ENCODE results near the gene UROC1.

Gene UROC1

DNA sequence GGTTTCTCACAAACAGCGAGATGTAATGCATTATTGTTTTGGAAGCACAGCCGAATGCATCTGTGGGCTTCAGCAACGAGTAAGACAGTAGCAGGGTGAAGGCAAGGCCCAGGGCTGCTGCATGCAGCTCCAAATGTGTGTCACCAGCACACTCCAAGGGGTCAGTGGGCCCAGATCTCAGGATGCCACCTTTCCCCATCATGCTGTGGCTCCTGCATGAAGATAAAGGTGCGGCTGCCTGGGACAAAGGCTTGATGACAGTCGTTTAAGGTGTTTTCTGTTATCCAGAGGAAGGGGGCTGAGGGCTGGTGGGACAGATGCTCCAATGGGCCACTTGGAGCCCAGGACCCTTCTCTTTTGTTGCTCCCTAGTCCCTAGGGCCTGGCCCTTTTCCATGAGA, 28.0 kb upstream of the UROC1 start:
- TF ChIP-seq EZH2phosphoT487 (IDR thresholded peaks at IDR 0.05; ENCODE audit: borderline replicate concordance), result no peak
- TF ChIP-seq, protein P1, sequence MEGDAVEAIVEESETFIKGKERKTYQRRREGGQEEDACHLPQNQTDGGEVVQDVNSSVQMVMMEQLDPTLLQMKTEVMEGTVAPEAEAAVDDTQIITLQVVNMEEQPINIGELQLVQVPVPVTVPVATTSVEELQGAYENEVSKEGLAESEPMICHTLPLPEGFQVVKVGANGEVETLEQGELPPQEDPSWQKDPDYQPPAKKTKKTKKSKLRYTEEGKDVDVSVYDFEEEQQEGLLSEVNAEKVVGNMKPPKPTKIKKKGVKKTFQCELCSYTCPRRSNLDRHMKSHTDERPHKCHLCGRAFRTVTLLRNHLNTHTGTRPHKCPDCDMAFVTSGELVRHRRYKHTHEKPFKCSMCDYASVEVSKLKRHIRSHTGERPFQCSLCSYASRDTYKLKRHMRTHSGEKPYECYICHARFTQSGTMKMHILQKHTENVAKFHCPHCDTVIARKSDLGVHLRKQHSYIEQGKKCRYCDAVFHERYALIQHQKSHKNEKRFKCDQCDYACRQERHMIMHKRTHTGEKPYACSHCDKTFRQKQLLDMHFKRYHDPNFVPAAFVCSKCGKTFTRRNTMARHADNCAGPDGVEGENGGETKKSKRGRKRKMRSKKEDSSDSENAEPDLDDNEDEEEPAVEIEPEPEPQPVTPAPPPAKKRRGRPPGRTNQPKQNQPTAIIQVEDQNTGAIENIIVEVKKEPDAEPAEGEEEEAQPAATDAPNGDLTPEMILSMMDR (conservative IDR thresholded peaks at IDR 0.05; ENCODE audit: low read length), result no peak
- no peak overlapping the region; the same call in 1 of the 2 replicates for H2AFZ ChIP-seq (ENCODE audit: low read length)
- no peaks in the 10 kb centered on the region for H3K79me2 ChIP-seq (ENCODE audit: insufficient read depth, low read length)
- peak overlapping the region; percentile 12 for H3K9ac ChIP-seq (ENCODE audit: low read depth, low read length, poor library complexity, severe bottlenecking)
- H3K4me1 ChIP-seq (ENCODE audit: insufficient read depth, low read length, poor library complexity, severe bottlenecking), result peaks cover 61% of the 10 kb centered on the region
- H3K4me2 ChIP-seq (ENCODE audit: low read depth, low read length, poor library complexity, severe bottlenecking), result no peak overlapping the region
- no peaks in the 10 kb centered on the region for H3K27me3 ChIP-seq (ENCODE audit: insufficient read depth, low read length, poor library complexity, severe bottlenecking)
- H3K4me3 ChIP-seq (ENCODE audit: low read length, poor library complexity, severe bottlenecking), result no peak overlapping the region
- no peaks in the 10 kb centered on the region for H3K36me3 ChIP-seq (ENCODE audit: insufficient read depth, low read length)
- H3K9me3 ChIP-seq (ENCODE audit: insufficient read depth, low read depth, low read length), result no peaks in the 10 kb centered on the region
- H3K9me2 ChIP-seq (replicated peaks; ENCODE audit: low read depth, low read length), result no peaks in the 10 kb centered on the region
- H3F3A ChIP-seq (ENCODE audit: low read depth), result no peaks in the 10 kb centered on the region
- no peaks in the 10 kb centered on the region for H4K20me1 ChIP-seq (ENCODE audit: insufficient read depth, low read length, poor library complexity, severe bottlenecking)

DNA sequence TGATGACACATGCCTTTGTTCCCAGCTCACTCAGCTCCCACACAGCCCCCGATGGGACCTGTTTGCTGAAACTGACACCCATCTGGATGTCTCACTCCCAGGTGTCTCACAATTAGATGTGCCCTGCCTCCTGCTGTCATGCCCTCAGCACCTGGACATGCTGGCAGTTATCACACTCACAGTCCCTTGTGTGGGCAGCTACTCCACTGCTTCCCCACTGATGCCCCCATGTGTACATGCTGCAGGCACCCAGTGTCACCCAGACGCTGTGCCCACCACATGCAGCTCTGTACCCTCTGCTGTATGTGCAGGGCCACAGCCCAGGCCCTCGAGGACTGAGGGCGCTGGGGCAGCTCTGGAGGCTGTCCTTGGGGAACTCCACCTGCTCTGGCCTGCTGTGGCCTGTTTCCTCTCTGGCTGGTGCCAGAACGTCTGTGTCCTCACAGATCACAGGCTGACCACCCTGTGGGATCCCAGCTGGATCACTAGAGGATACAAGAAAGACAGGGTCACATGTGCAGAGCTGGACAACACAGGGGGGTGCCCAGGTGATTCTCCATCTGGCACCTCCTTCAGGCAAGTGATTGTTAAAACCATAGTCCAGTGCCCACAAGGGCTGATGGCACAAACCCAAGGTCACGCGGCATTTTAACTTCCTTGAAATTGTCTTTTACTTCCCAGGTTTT, 27.2 kb upstream of the UROC1 start:
- no peaks in the 10 kb centered on the region for H3F3A ChIP-seq (ENCODE audit: low read depth)
- no peaks in the 10 kb centered on the region for H3K27me3 ChIP-seq (ENCODE audit: insufficient read depth, low read length, poor library complexity, severe bottlenecking)
- no peaks in the 10 kb centered on the region for H4K20me1 ChIP-seq (ENCODE audit: insufficient read depth, low read length, poor library complexity, severe bottlenecking)
- H3K9me2 ChIP-seq (replicated peaks; ENCODE audit: low read depth, low read length), result no peaks in the 10 kb centered on the region
- H3K4me3 ChIP-seq (ENCODE audit: low read length, poor library complexity, severe bottlenecking), result no peak overlapping the region
- peaks cover 62% of the 10 kb centered on the region for H3K4me1 ChIP-seq (ENCODE audit: insufficient read depth, low read length, poor library complexity, severe bottlenecking)
- no peak overlapping the region for H3K4me2 ChIP-seq (ENCODE audit: low read depth, low read length, poor library complexity, severe bottlenecking)
- no peaks in the 10 kb centered on the region for H3K9me3 ChIP-seq (ENCODE audit: insufficient read depth, low read depth, low read length)
- H3K79me2 ChIP-seq (ENCODE audit: insufficient read depth, low read length), result no peaks in the 10 kb centered on the region
- TF ChIP-seq, protein P1 (conservative IDR thresholded peaks at IDR 0.05; ENCODE audit: low read length), result no peak; the same call in 1 of the 2 replicates
- TF ChIP-seq EZH2phosphoT487 (IDR thresholded peaks at IDR 0.05; ENCODE audit: borderline replicate concordance), result no peak
- H2AFZ ChIP-seq (ENCODE audit: low read length), result no peak overlapping the region; the same call in none of the 2 replicates
- no peaks in the 10 kb centered on the region for H3K36me3 ChIP-seq (ENCODE audit: insufficient read depth, low read length)
- peak overlapping the region; percentile 12 for H3K9ac ChIP-seq (ENCODE audit: low read depth, low read length, poor library complexity, severe bottlenecking)

DNA sequence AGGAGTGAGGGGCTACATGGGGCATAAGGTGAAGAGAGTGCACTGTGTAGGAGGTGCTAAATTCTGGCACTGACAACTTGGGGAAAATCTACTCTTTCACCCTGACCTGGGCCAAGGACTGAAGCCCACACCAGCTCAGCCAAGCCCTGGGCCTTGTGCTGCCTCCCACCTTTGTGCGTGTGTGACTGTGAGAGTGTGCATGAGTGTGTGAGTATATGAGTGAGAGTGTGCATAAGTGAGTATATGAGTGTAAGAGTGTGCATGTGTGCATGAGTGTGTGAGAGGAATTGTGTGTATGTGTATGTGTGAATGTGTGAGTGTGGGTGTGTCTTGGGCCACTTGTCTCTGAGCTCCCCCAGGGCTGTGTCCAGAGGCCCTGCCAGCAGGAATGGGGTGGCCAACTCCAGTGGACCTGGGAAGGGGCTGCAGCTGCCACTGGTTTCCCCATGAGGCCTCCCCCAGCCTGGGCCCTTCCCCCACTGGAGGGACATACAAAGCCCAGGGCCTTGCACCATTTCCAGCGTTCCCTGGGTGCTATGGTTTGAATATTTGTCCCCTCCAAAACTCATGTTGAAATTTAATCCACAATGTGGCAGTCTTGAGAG, 26.0 kb upstream of the UROC1 start:
- Histone ChIP-seq H3K4me1 (ENCODE audit: insufficient read depth, low read length, poor library complexity, severe bottlenecking) (peaks cover 51% of the 10 kb centered on the region), H3K36me3 (ENCODE audit: insufficient read depth, low read length) (no peaks in the 10 kb centered on the region), H3K27me3 (ENCODE audit: insufficient read depth, low read length, poor library complexity, severe bottlenecking) (no peaks in the 10 kb centered on the region), H2AFZ (ENCODE audit: low read length) (no peak overlapping the region), H3K79me2 (ENCODE audit: insufficient read depth, low read length) (no peaks in the 10 kb centered on the region), H3K9me3 (ENCODE audit: insufficient read depth, low read depth, low read length) (no peaks in the 10 kb centered on the region), H3K4me3 (ENCODE audit: low read length, poor library complexity, severe bottlenecking) (no peak overlapping the region), H3F3A (ENCODE audit: low read depth) (peaks cover 6% of the 10 kb centered on the region; the same call in 1 of the 2 replicates), H3K4me2 (ENCODE audit: low read depth, low read length, poor library complexity, severe bottlenecking) (no peak overlapping the region), H3K9me2 (replicated peaks; ENCODE audit: low read depth, low read length) (no peaks in the 10 kb centered on the region), H3K9ac (ENCODE audit: low read depth, low read length, poor library complexity, severe bottlenecking) (no peak overlapping the region), H4K20me1 (ENCODE audit: insufficient read depth, low read length, poor library complexity, severe bottlenecking) (no peaks in the 10 kb centered on the region)
- TF ChIP-seq, protein P1 (conservative IDR thresholded peaks at IDR 0.05; ENCODE audit: low read length), result no peak
- no peak for TF ChIP-seq EZH2phosphoT487 (IDR thresholded peaks at IDR 0.05; ENCODE audit: borderline replicate concordance)

All from Loucy (cell line).